Parathyroid adenoma (tissue), 2 donors: Measurements from ENCODE around the gene SLC26A2.
A peak's percentile ranks its signal among the peaks of the same experiment; 100 is the strongest.

Source experiments
- H2AFZ ChIP-seq: fragments of 300-600 bp; sonication (generic); one replicate; pipeline ENCODE4 v1.7.0; 2017; ENCODE audit warnings: antibody characterized with exemption, mild to moderate bottlenecking
- H3K27ac ChIP-seq: fragments of 300-600 bp; sonication (generic); one replicate; pipeline ENCODE4 v1.7.0; 2017
- H3K27me3 ChIP-seq: fragments of 300-600 bp; sonication (generic); one replicate; pipeline ENCODE4 v1.7.0; 2017; ENCODE audit warnings: low read length; ENCODE audit not compliant: control insufficient read depth, insufficient read depth
- H3K36me3 ChIP-seq: fragments of 300-600 bp; sonication (generic); one replicate; pipeline ENCODE4 v1.7.0; 2017; ENCODE audit warnings: low read length; ENCODE audit not compliant: control insufficient read depth, insufficient read depth
- H3K4me1 ChIP-seq: fragments of 300-600 bp; sonication (generic); one replicate; pipeline ENCODE4 v1.7.0; 2017; ENCODE audit warnings: control low read depth
- H3K4me2 ChIP-seq: fragments of 300-600 bp; sonication (generic); one replicate; pipeline ENCODE4 v1.7.0; 2017; ENCODE audit warnings: low read length
- H3K4me3 ChIP-seq: fragments of 300-600 bp; sonication (generic); one replicate; pipeline ENCODE4 v1.7.0; 2017; ENCODE audit warnings: low read depth, low read length
- H3K79me2 ChIP-seq: fragments of 300-600 bp; sonication (generic); one replicate; pipeline ENCODE4 v1.7.0; 2017; ENCODE audit warnings: control low read depth
- H3K9ac ChIP-seq: fragments of 300-600 bp; sonication (generic); one replicate; pipeline ENCODE4 v1.7.0; 2017; ENCODE audit warnings: mild to moderate bottlenecking
- H3K9me3 ChIP-seq: fragments of 300-600 bp; sonication (generic); one replicate; pipeline ENCODE4 v1.7.0; 2017; ENCODE audit warnings: low read length; ENCODE audit not compliant: control insufficient read depth
- CTCF ChIP-seq: fragments of 300-600 bp; sonication (generic); IDR thresholded peaks from one replicate; pipeline ENCODE4 v1.7.0; 2017; ENCODE audit warnings: antibody characterized with exemption, mild to moderate bottlenecking
- donor health status: primary hyperparathyroidism.

SLC26A2 gene

GRCh38 chr5:150033334-150033733 is 72.8 kb downstream of the SLC26A2 start:
- peaks cover 6% of the 10 kb centered on the region for H3K79me2 ChIP-seq
- H2AFZ ChIP-seq = no peak overlapping the region
- H3K4me1 ChIP-seq = no peaks in the 10 kb centered on the region
- no peak for TF ChIP-seq CTCF
- H3K9me3 ChIP-seq = no peaks in the 10 kb centered on the region
- H3K27me3 ChIP-seq = no peaks in the 10 kb centered on the region
- H3K4me2 ChIP-seq = no peak overlapping the region
- H3K4me3 ChIP-seq = no peak overlapping the region
- no peaks in the 10 kb centered on the region for H3K36me3 ChIP-seq
- no peak overlapping the region for H3K9ac ChIP-seq
- no peak overlapping the region for H3K27ac ChIP-seq

DNA sequence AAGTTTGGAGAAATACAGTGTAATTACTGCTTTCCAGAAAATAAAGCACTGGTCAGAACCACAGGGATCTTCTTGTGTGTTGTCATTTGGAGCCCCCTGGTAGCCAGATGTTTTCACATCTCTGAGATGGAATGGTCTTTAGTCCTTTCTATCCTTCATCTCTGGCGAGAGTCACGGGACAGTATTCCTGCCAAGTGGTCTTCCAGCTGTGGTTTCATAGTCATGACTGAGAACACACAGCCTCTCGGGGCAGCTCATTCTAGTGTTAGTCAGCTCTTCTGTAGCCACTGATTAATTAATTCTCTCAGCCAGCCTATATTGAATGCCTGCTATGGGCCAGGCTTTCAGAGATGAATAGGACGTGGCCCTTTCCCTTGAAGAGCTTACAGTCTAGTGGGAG is 74.1 kb downstream of the SLC26A2 start:
- no peak overlapping the region for H3K4me2 ChIP-seq
- no peaks in the 10 kb centered on the region for H3K4me1 ChIP-seq
- H3K9ac ChIP-seq = no peak overlapping the region
- peaks cover 6% of the 10 kb centered on the region for H3K79me2 ChIP-seq
- H3K36me3 ChIP-seq = no peaks in the 10 kb centered on the region
- H3K27me3 ChIP-seq = no peaks in the 10 kb centered on the region
- no peak for TF ChIP-seq CTCF
- no peak overlapping the region for H2AFZ ChIP-seq
- H3K4me3 ChIP-seq = no peak overlapping the region
- no peaks in the 10 kb centered on the region for H3K9me3 ChIP-seq
- H3K27ac ChIP-seq = no peak overlapping the region

DNA sequence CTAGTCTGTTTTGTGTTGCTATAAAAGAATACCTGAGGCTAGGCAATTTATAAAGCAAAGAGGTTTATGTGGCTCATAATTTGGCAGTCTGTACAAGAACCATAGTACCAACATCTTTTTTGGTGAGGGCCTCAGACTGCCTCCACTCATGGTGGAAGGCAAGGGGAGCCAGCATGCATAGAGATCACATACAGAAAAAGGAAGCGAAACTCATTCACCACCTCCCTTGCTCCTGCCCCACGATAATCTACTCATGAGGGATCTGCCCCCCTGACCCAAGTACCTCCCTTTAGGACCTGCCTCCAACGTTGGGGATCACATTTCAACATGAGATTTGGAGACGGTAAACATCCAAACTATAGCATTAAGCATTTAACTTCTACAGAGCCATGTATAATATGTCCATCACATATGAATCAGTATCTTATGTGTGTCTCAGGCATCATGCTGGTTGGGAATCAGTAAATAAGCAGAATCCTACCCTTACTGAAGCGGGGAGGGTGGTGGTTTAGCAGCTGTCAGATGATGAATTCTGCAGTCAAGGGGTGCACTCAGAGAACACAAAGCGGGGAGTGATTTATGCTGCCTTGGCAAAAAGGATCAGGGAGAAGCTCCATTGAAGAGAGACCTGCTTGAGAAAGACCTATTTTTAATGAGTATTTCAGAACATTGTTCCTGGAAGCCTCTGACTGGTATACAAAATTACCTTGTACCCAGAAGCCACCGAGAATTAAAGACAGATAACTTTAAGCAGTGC is 74.8 kb downstream of the SLC26A2 start:
- no peak overlapping the region for H3K4me3 ChIP-seq
- H3K9ac ChIP-seq = no peak overlapping the region
- H3K4me1 ChIP-seq = no peaks in the 10 kb centered on the region
- no peak overlapping the region for H3K27ac ChIP-seq
- TF ChIP-seq CTCF = no peak
- no peak overlapping the region for H2AFZ ChIP-seq
- no peaks in the 10 kb centered on the region for H3K36me3 ChIP-seq
- no peaks in the 10 kb centered on the region for H3K9me3 ChIP-seq
- H3K4me2 ChIP-seq = peak overlapping the region; percentile 7
- no peaks in the 10 kb centered on the region for H3K27me3 ChIP-seq
- H3K79me2 ChIP-seq = peaks cover 4% of the 10 kb centered on the region

GRCh38 chr5:150036513-150036912 is 76.0 kb downstream of the SLC26A2 start:
- H3K36me3 ChIP-seq = no peaks in the 10 kb centered on the region
- no peak overlapping the region for H3K4me3 ChIP-seq
- H3K9ac ChIP-seq = no peak overlapping the region
- no peaks in the 10 kb centered on the region for H3K9me3 ChIP-seq
- H3K4me1 ChIP-seq = no peaks in the 10 kb centered on the region
- no peak for TF ChIP-seq CTCF
- H2AFZ ChIP-seq = no peak overlapping the region
- no peak overlapping the region for H3K4me2 ChIP-seq
- no peaks in the 10 kb centered on the region for H3K79me2 ChIP-seq
- no peaks in the 10 kb centered on the region for H3K27me3 ChIP-seq
- H3K27ac ChIP-seq = no peak overlapping the region
